ENCODE measurements around the gene PRICKLE4.

Gene PRICKLE4

DNA sequence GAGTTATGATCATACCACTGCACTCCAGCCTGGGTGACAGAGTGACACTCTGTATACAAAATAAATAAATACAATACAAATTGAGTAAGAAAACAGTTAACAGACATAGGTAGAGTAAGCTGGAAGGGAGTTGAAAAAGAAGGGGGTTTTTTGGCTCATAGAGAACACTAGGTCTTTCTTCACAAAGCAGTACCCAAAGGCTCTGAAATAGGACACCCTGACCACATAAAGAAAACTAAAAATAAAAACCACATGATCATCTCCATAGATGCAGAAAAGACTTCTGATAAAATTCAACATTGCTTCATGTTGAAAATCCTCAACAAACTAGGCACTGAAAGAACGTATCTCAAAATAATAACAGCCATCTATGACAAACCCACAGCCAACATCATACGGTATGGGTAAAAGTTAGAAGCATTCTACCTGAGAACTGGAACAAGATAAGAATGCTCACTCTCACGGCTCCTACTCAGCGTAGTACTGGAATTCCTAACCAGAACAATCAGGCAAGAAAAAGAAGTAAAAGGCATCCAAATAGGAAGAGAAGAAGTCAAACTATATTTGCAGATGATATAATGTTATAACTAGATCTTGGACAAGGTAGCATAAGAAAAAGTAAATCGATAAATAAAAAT, 55.6 kb downstream of the PRICKLE4 start:
- in situ Hi-C loops (cut with MboI; ENCODE audit: low sequenced_read_pairs) = no loop called here

DNA sequence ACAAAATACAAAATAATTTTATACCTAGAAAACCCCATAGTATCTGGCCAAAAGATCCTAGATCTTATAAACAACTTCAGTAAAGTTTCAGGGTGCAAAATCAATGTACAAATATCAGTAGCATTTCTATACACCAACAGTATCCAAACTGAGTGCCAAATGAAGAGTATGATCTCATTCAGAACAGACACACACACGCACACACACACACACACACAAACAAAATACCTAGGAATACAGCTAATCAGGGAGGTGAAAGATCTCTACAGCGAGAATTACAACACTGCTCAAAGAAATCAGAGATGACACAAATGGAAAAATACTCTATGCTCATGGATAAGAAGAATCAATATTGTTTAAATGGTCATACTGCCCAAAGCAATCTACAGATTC, 56.1 kb downstream of the PRICKLE4 start:
- in situ Hi-C loops (cut with MboI; ENCODE audit: low sequenced_read_pairs) = no loop called here

Measured in hTERT RPE-1 (cell line).